IMR-90 (cell line): ENCODE measurements around the gene MAP4. TPM values are rescaled to one million over a fixed set of nuclear protein-coding genes. Genes with fewer than 3 reads are reported as not detected.
A peak's percentile ranks its signal among the peaks of the same experiment; 100 is the strongest.

ENCODE experiments used
- ATAC-seq: fragments of 200-7000 bp; cut with Tn5 transposase; 2 replicates; pipeline ENCODE4 v1.9.1; 2020; ENCODE audit warnings: low read depth, mild to moderate bottlenecking, moderate library complexity
- BruUV-seq: library from RNA; stranded (reverse); fragments of 400-500 nt; replicated peaks from 2 replicates; lab custom pipeline; 2021; lab: Mats Ljungman, UMichigan
- CTCF ChIA-PET: fragments of 300-600 bp; formaldehyde crosslinking; extraction: SDS; loops from one replicate; lab custom pipeline; 2021; ENCODE audit warnings: antibody characterized with exemption; lab: Yijun Ruan, JAX
- POLR2A ChIA-PET: fragments of 300-600 bp; sonication (Branson Sonifier 250); formaldehyde crosslinking; loops from one replicate; lab custom pipeline; 2022; ENCODE audit warnings: antibody characterized with exemption; ENCODE audit not compliant: unreplicated experiment; lab: Charles Lee
- DNase-seq: peaks from one replicate; pipeline ENCODE4 v3.0.0; 2013
- H2AFZ ChIP-seq: replicated peaks from 2 replicates; pipeline ENCODE3; 2013; ENCODE audit warnings: low read length, mild to moderate bottlenecking; ENCODE audit not compliant: poor library complexity
- H2AK5ac ChIP-seq: 2 replicates; pipeline ENCODE4 v1.6.1; 2013; ENCODE audit warnings: low read depth, low read length, inconsistent platforms
- H2AK9ac ChIP-seq: replicated peaks from 2 replicates; pipeline ENCODE3; 2013; ENCODE audit warnings: mild to moderate bottlenecking, low read depth, low read length, moderate library complexity; ENCODE audit not compliant: poor library complexity
- H2BK120ac ChIP-seq: 2 replicates; pipeline ENCODE4 v1.6.1; 2013; ENCODE audit warnings: low read depth, low read length, inconsistent platforms
- H2BK15ac ChIP-seq: 3 replicates; pipeline ENCODE4 v1.6.1; 2013; ENCODE audit warnings: low read depth, low read length, inconsistent platforms
- H2BK20ac ChIP-seq: 2 replicates; pipeline ENCODE4 v1.6.1; 2013; ENCODE audit warnings: low read depth, mild to moderate bottlenecking, inconsistent platforms, low read length, moderate library complexity
- H2BK5ac ChIP-seq: 2 replicates; pipeline ENCODE4 v1.6.1; 2013; ENCODE audit warnings: mild to moderate bottlenecking, low read depth, low read length, inconsistent platforms; ENCODE audit not compliant: poor library complexity, severe bottlenecking
- H3K14ac ChIP-seq: replicated peaks from 2 replicates; pipeline ENCODE4 v1.6.1; 2013; ENCODE audit warnings: low read depth, low read length, inconsistent platforms
- H3K18ac ChIP-seq: 2 replicates; pipeline ENCODE4 v1.6.1; 2013; ENCODE audit warnings: low read depth, low read length, control low read depth
- H3K23ac ChIP-seq: 2 replicates; pipeline ENCODE4 v1.6.1; 2013; ENCODE audit warnings: low read depth, low read length, inconsistent platforms
- H3K27ac ChIP-seq: 2 replicates; pipeline ENCODE4 v1.5.1; 2013; ENCODE audit warnings: mild to moderate bottlenecking, control low read depth, low read length; ENCODE audit not compliant: insufficient read depth
- H3K27me3 ChIP-seq: 2 replicates; pipeline ENCODE4 v1.6.1; 2013; ENCODE audit warnings: low read length; ENCODE audit not compliant: control insufficient read depth, insufficient read depth
- H3K36me3 ChIP-seq: 2 replicates; pipeline ENCODE4 v1.6.1; 2013; ENCODE audit warnings: low read length, mixed read lengths; ENCODE audit not compliant: control insufficient read depth, insufficient read depth
- H3K4ac ChIP-seq: 2 replicates; pipeline ENCODE4 v1.6.1; 2013; ENCODE audit warnings: low read depth, low read length, inconsistent platforms
- H3K4me1 ChIP-seq: 2 replicates; pipeline ENCODE4 v1.6.1; 2013; ENCODE audit warnings: low read length, mixed read lengths; ENCODE audit not compliant: control insufficient read depth, insufficient read depth
- H3K4me2 ChIP-seq: 2 replicates; pipeline ENCODE4 v1.6.1; 2013; ENCODE audit warnings: low read depth, mild to moderate bottlenecking, control low read depth, low read length, moderate library complexity
- H3K4me3 ChIP-seq: 2 replicates; pipeline ENCODE4 v1.5.1; 2013; ENCODE audit warnings: low read depth, mild to moderate bottlenecking, control low read depth, low read length, moderate library complexity; ENCODE audit not compliant: insufficient read depth
- H3K56ac ChIP-seq: 2 replicates; pipeline ENCODE4 v1.6.1; 2013; ENCODE audit warnings: low read length, inconsistent platforms; ENCODE audit not compliant: insufficient read depth; ENCODE audit errors: extremely low read depth
- H3K79me1 ChIP-seq, 2 experiments: 2 replicates each; pipeline ENCODE4 v1.6.1; 2013; ENCODE audit warnings: low read length in 2 of 2, inconsistent platforms in 1 of 2, low read depth in 1 of 2
- H3K9ac ChIP-seq: 2 replicates; pipeline ENCODE4 v1.6.1; 2013; ENCODE audit warnings: low read depth, low read length, control low read depth
- H3K9me1 ChIP-seq: 2 replicates; pipeline ENCODE4 v1.6.1; 2013; ENCODE audit warnings: low read length, inconsistent platforms; ENCODE audit not compliant: insufficient read depth
- H3K9me3 ChIP-seq: 2 replicates; pipeline ENCODE4 v1.6.1; 2013; ENCODE audit warnings: low read length; ENCODE audit not compliant: control insufficient read depth, insufficient read depth
- H4K20me1 ChIP-seq: 2 replicates; pipeline ENCODE4 v1.6.1; 2013; ENCODE audit warnings: low read length, inconsistent platforms; ENCODE audit not compliant: insufficient read depth
- H4K5ac ChIP-seq: 2 replicates; pipeline ENCODE4 v1.6.1; 2013; ENCODE audit warnings: mild to moderate bottlenecking, low read depth, low read length, control low read depth
- H4K8ac ChIP-seq, 2 experiments: 2 replicates each; pipeline ENCODE4 v1.6.1; 2013; ENCODE audit warnings: low read depth in 2 of 2, low read length in 2 of 2, control low read depth in 1 of 2, inconsistent platforms in 1 of 2
- H4K91ac ChIP-seq: 2 replicates; pipeline ENCODE4 v1.6.1; 2013; ENCODE audit warnings: low read depth, low read length, inconsistent platforms; ENCODE audit not compliant: insufficient read depth
- CEBPB ChIP-seq: IDR thresholded peaks from 2 replicates; pipeline ENCODE4 v1.6.1; 2012; ENCODE audit warnings: low read depth, low read length, improper control_type of control experiment
- FOS ChIP-seq: fragments of 150-350 bp; IDR thresholded peaks from 2 replicates; pipeline ENCODE4 v1.6.1; 2016; ENCODE audit warnings: low read depth, low read length
- MAZ ChIP-seq: IDR thresholded peaks from 2 replicates; pipeline ENCODE4 v1.6.1; 2012; ENCODE audit warnings: low read depth, mild to moderate bottlenecking, low read length, improper control_type of control experiment, moderate library complexity, borderline replicate concordance
- WGBS, 2 experiments: methylation state at CpG; one replicate each; pipeline versions ENCODE4 v1.1.5 to v1.1.7; 2013; ENCODE audit warnings: missing lambda C conversion rate in 2 of 2; ENCODE audit not compliant: insufficient read length in 1 of 2; ENCODE audit errors: extremely low coverage in 2 of 2; 5-methylcytosine and 5-hydroxymethylcytosine counted together
- dilution Hi-C: fragments of 300-500 bp; cut with HindIII; formaldehyde crosslinking; loops from one replicate; pipeline ENCODE4 v1.14.3; 2018; ENCODE audit warnings: low sequenced_read_pairs; ENCODE audit not compliant: unreplicated experiment
- in situ Hi-C: fragments of 300-500 bp; cut with MboI; formaldehyde crosslinking; loops from 3 replicates; pipeline ENCODE4 v1.14.3; 2019; ENCODE audit warnings: low sequenced_read_pairs, inconsistent platforms, mixed read lengths
- intact Hi-C: fragments of 100-400 bp; cut with micrococcal nuclease; formaldehyde crosslinking; loops from 2 replicates; pipeline ENCODE4 v1.10.0; 2022
- polyA plus RNA-seq, 3 experiments: library from polyadenylated mRNA; depleted of rRNA; stranded (reverse); fragments of >200 nt; gene quantifications; 2 replicates each; pipeline ENCODE4 v1.2.3, GENCODE V29; 2012; ENCODE audit warnings: low replicate concordance in 1 of 3
- total RNA-seq: library from RNA; depleted of rRNA; stranded (reverse); fragments of >200 nt; gene quantifications from 2 replicates; pipeline ENCODE4 v1.2.3, GENCODE V29; 2012

Gene MAP4
- total and polyA plus RNA-seq, 2 of the 4 experiments (the other 2 are of a cell fraction) = 87.8 to 216 TPM

- no CpG with 5 or more reads among the region's 3 CpGs for WGBS, 2 experiments
- Histone ChIP-seq H3K9me1 (no peaks in the 10 kb centered on the region; the same call in none of the 2 replicates), H3K56ac (no peak overlapping the region), H4K91ac (no peak overlapping the region), H3K79me1 (peaks cover 16 to 77% of the 10 kb centered on the region in 2 experiments), H3K14ac (no peak overlapping the region), H3K36me3 (peaks cover 3% of the 10 kb centered on the region), H2BK120ac (no peak overlapping the region), H3K18ac (no peak overlapping the region), H3K4ac (no peak overlapping the region), H2BK5ac (no peak overlapping the region), H3K27ac (peak overlapping the region; percentile 57), H3K4me1 (peaks cover 5% of the 10 kb centered on the region; the same call in 1 of the 2 replicates), H3K4me3 (no peak overlapping the region), H3K27me3 (no peaks in the 10 kb centered on the region), H4K5ac (no peak overlapping the region), H4K8ac (no peak overlapping the region), H3K9me3 (no peaks in the 10 kb centered on the region), H3K9ac (no peak overlapping the region), H2AK9ac (no peak overlapping the region), H2AFZ (no peak overlapping the region), H3K4me2 (no peak overlapping the region), H2AK5ac (peak overlapping the region; percentile 21; the same call in 1 of the 2 replicates), H4K20me1 (peaks cover 77% of the 10 kb centered on the region), H3K23ac (no peak overlapping the region), H2BK15ac (no peak overlapping the region), H2BK20ac (no peak overlapping the region)
- in situ Hi-C loops = no loop called here
- DNase-seq = peak; percentile 85
- BruUV-seq = no TSS peak
- ChIA-PET POLR2A (interaction anchor here (0.5 kb wide), 1 partner anchor 55 kb away, joined by 4 read pairs; no protein-coding TSS in a partner anchor), CTCF (interaction anchor here (0.6 kb wide), 1 partner anchor 167 kb away, joined by 3 read pairs; no protein-coding TSS in a partner anchor)
- dilution Hi-C loops = no loop called here
- intact Hi-C loops = no loop called here
- no peak for TF ChIP-seq CEBPB
- TF ChIP-seq FOS = peak; percentile 69; the same call in 1 of the 2 replicates
- TF ChIP-seq MAZ = 0 out of 2 replicates have a peak, but pooled peaks have one; percentile 7
- peak; percentile 83 for ATAC-seq
Observed at GRCh38 chr3:47984075-47984728, 32.0 kb downstream of the MAP4 start.
